ENCODE measurements around the gene B4GALT7. TPM values are rescaled to one million over a fixed set of nuclear protein-coding genes. Genes with fewer than 3 reads are reported as not detected.

Gene B4GALT7
- total RNA-seq, 1 experiment from 2014 or later = 21.7 TPM

DNA sequence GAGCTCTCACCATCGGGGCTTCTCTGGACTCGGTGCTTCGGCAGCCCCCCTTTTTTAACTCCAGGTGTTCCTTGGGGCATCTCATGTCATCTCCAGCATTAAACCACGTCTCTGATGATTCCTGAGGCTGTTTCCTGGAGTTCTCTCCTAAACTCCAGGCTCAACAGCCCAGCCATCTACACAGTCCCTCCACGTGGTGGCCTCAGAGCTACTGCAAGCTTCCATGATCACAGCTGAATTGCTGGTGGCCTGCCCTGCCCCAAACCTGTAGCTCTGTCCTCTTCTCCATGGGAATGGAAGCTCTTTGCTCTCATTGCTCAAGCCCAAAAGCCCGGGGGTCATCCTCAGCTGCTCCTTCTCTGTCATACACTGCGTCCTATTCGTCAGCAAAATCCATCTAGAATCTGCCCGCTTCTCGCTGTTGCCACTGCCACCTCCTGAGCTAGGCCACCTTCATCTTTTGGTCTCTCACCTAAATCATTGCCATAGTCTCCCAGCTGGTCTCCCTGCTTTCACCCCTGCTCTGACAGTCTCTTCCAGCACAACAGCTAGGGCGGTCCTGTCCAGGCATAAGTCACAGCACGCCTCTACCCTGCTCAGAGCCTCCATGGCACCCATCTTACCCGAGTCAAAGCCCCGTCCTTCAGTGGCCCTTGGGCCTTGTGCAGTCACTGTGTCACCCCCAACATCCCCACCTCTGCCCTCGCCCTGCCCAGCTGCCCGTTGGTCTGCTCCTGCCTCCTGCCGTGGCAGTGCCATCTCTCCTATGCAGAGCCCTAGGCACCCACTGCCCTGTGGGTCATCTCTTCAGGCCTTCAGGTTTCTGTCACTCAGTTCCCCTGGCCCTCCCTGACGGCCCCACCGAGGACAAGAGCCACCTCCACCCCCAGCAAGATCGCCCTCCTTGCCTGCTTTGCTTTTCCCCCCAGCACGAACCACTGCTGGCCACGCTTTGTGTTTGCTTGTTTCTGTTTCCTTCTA is 6.4 kb downstream of the B4GALT7 start:
- no peak for DNase-seq (ENCODE audit: low spot score)
- ChIA-PET POLR2A (interaction anchor here (0.5 to 0.8 kb wide), 2 partner anchors 53 to 486 kb away, joined by 4 to 5 read pairs; no protein-coding TSS in a partner anchor), CTCF (interaction anchor here (0.7 to 2.2 kb wide), 8 partner anchors 13 to 288 kb away, joined by 3 to 38 read pairs (median 4); partner anchors contain the start of gene TMED9)
- no peaks in the 10 kb centered on the region for H3K9me3 Mint-ChIP-seq
- ATAC-seq = no peak
- peaks cover 2% of the 10 kb centered on the region; the same call in 1 of the 2 replicates for H3K27me3 Mint-ChIP-seq (ENCODE audit: low read depth)
- no peak overlapping the region; the same call in 1 of the 2 replicates for H3K27ac Mint-ChIP-seq
- H3K4me3 Mint-ChIP-seq = no peak overlapping the region
- H3K4me1 Mint-ChIP-seq = peaks cover 20% of the 10 kb centered on the region
- 0 out of 2 replicates have a peak, but pooled peaks cover 2% of the 10 kb centered on the region for H3K36me3 Mint-ChIP-seq
- TF ChIP-seq SMAD4 (CRISPR knock-in tag; IDR thresholded peaks at IDR 0.05) = no peak
- TF ChIP-seq, protein P1, sequence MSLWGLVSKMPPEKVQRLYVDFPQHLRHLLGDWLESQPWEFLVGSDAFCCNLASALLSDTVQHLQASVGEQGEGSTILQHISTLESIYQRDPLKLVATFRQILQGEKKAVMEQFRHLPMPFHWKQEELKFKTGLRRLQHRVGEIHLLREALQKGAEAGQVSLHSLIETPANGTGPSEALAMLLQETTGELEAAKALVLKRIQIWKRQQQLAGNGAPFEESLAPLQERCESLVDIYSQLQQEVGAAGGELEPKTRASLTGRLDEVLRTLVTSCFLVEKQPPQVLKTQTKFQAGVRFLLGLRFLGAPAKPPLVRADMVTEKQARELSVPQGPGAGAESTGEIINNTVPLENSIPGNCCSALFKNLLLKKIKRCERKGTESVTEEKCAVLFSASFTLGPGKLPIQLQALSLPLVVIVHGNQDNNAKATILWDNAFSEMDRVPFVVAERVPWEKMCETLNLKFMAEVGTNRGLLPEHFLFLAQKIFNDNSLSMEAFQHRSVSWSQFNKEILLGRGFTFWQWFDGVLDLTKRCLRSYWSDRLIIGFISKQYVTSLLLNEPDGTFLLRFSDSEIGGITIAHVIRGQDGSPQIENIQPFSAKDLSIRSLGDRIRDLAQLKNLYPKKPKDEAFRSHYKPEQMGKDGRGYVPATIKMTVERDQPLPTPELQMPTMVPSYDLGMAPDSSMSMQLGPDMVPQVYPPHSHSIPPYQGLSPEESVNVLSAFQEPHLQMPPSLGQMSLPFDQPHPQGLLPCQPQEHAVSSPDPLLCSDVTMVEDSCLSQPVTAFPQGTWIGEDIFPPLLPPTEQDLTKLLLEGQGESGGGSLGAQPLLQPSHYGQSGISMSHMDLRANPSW (CRISPR knock-in tag; conservative IDR thresholded peaks at IDR 0.05; ENCODE audit: low read depth) = no peak
- TF ChIP-seq NFYB (CRISPR knock-in tag; conservative IDR thresholded peaks at IDR 0.05; ENCODE audit: low read depth) = no peak
- TF ChIP-seq, protein P2, sequence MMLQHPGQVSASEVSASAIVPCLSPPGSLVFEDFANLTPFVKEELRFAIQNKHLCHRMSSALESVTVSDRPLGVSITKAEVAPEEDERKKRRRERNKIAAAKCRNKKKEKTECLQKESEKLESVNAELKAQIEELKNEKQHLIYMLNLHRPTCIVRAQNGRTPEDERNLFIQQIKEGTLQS (CRISPR knock-in tag; conservative IDR thresholded peaks at IDR 0.05) = no peak
- TF ChIP-seq, protein P3, sequence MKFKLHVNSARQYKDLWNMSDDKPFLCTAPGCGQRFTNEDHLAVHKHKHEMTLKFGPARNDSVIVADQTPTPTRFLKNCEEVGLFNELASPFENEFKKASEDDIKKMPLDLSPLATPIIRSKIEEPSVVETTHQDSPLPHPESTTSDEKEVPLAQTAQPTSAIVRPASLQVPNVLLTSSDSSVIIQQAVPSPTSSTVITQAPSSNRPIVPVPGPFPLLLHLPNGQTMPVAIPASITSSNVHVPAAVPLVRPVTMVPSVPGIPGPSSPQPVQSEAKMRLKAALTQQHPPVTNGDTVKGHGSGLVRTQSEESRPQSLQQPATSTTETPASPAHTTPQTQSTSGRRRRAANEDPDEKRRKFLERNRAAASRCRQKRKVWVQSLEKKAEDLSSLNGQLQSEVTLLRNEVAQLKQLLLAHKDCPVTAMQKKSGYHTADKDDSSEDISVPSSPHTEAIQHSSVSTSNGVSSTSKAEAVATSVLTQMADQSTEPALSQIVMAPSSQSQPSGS (CRISPR knock-in tag; IDR thresholded peaks at IDR 0.05; ENCODE audit: borderline replicate concordance, low read depth) = no peak
- TF ChIP-seq CREM (CRISPR knock-in tag; IDR thresholded peaks at IDR 0.05) = no peak
- no peak for TF ChIP-seq NR2C2 (CRISPR knock-in tag; IDR thresholded peaks at IDR 0.05)
- no peak for TF ChIP-seq MYBL2 (CRISPR knock-in tag; IDR thresholded peaks at IDR 0.05)
- no peak for TF ChIP-seq PRRX2 (CRISPR knock-in tag; IDR thresholded peaks at IDR 0.05)
- TF ChIP-seq ZNF423 (CRISPR knock-in tag; IDR thresholded peaks at IDR 0.05) = no peak
- TF ChIP-seq ZNF138 (CRISPR knock-in tag; conservative IDR thresholded peaks at IDR 0.05) = no peak
- TF ChIP-seq, protein P4, sequence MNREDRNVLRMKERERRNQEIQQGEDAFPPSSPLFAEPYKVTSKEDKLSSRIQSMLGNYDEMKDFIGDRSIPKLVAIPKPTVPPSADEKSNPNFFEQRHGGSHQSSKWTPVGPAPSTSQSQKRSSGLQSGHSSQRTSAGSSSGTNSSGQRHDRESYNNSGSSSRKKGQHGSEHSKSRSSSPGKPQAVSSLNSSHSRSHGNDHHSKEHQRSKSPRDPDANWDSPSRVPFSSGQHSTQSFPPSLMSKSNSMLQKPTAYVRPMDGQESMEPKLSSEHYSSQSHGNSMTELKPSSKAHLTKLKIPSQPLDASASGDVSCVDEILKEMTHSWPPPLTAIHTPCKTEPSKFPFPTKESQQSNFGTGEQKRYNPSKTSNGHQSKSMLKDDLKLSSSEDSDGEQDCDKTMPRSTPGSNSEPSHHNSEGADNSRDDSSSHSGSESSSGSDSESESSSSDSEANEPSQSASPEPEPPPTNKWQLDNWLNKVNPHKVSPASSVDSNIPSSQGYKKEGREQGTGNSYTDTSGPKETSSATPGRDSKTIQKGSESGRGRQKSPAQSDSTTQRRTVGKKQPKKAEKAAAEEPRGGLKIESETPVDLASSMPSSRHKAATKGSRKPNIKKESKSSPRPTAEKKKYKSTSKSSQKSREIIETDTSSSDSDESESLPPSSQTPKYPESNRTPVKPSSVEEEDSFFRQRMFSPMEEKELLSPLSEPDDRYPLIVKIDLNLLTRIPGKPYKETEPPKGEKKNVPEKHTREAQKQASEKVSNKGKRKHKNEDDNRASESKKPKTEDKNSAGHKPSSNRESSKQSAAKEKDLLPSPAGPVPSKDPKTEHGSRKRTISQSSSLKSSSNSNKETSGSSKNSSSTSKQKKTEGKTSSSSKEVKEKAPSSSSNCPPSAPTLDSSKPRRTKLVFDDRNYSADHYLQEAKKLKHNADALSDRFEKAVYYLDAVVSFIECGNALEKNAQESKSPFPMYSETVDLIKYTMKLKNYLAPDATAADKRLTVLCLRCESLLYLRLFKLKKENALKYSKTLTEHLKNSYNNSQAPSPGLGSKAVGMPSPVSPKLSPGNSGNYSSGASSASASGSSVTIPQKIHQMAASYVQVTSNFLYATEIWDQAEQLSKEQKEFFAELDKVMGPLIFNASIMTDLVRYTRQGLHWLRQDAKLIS (CRISPR knock-in tag; IDR thresholded peaks at IDR 0.05; ENCODE audit: borderline replicate concordance) = no peak
- no peak for TF ChIP-seq ZNF232 (CRISPR knock-in tag; IDR thresholded peaks at IDR 0.05)
- TF ChIP-seq, protein P5, sequence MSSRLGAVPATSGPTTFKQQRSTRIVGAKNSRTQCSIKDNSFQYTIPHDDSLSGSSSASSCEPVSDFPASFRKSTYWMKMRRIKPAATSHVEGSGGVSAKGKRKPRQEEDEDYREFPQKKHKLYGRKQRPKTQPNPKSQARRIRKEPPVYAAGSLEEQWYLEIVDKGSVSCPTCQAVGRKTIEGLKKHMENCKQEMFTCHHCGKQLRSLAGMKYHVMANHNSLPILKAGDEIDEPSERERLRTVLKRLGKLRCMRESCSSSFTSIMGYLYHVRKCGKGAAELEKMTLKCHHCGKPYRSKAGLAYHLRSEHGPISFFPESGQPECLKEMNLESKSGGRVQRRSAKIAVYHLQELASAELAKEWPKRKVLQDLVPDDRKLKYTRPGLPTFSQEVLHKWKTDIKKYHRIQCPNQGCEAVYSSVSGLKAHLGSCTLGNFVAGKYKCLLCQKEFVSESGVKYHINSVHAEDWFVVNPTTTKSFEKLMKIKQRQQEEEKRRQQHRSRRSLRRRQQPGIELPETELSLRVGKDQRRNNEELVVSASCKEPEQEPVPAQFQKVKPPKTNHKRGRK (CRISPR knock-in tag; IDR thresholded peaks at IDR 0.05; ENCODE audit: borderline replicate concordance) = no peak
- TF ChIP-seq, protein P6, sequence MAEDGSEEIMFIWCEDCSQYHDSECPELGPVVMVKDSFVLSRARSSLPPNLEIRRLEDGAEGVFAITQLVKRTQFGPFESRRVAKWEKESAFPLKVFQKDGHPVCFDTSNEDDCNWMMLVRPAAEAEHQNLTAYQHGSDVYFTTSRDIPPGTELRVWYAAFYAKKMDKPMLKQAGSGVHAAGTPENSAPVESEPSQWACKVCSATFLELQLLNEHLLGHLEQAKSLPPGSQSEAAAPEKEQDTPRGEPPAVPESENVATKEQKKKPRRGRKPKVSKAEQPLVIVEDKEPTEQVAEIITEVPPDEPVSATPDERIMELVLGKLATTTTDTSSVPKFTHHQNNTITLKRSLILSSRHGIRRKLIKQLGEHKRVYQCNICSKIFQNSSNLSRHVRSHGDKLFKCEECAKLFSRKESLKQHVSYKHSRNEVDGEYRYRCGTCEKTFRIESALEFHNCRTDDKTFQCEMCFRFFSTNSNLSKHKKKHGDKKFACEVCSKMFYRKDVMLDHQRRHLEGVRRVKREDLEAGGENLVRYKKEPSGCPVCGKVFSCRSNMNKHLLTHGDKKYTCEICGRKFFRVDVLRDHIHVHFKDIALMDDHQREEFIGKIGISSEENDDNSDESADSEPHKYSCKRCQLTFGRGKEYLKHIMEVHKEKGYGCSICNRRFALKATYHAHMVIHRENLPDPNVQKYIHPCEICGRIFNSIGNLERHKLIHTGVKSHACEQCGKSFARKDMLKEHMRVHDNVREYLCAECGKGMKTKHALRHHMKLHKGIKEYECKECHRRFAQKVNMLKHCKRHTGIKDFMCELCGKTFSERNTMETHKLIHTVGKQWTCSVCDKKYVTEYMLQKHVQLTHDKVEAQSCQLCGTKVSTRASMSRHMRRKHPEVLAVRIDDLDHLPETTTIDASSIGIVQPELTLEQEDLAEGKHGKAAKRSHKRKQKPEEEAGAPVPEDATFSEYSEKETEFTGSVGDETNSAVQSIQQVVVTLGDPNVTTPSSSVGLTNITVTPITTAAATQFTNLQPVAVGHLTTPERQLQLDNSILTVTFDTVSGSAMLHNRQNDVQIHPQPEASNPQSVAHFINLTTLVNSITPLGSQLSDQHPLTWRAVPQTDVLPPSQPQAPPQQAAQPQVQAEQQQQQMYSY (CRISPR knock-in tag; IDR thresholded peaks at IDR 0.05) = no peak
- TF ChIP-seq SMAD3 (CRISPR knock-in tag; IDR thresholded peaks at IDR 0.05; ENCODE audit: borderline replicate concordance) = no peak
- no peak for TF ChIP-seq ZNF671 (CRISPR knock-in tag; IDR thresholded peaks at IDR 0.05)
